HG02798 (cell line): ENCODE measurements around the gene SDF4.

Experiments used
- ATAC-seq: cut with Tn5 transposase; IDR thresholded peaks from one replicate; pipeline ENCODE4 v1.9.1; 2021; ENCODE audit warnings: mild to moderate bottlenecking; ENCODE audit not compliant: unreplicated experiment, poor library complexity

The SDF4 gene, protein sequence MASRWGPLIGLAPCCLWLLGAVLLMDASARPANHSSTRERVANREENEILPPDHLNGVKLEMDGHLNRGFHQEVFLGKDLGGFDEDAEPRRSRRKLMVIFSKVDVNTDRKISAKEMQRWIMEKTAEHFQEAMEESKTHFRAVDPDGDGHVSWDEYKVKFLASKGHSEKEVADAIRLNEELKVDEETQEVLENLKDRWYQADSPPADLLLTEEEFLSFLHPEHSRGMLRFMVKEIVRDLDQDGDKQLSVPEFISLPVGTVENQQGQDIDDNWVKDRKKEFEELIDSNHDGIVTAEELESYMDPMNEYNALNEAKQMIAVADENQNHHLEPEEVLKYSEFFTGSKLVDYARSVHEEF

GRCh38 chr1:1231400-1232207 is at the start of gene SDF4:
Gene SDF4, minus strand, starts transcription at chr1:1232001. Its CDS starts 3,229 bp downstream, at chr1:1228772.
- ATAC-seq: peak; percentile 94

DNA sequence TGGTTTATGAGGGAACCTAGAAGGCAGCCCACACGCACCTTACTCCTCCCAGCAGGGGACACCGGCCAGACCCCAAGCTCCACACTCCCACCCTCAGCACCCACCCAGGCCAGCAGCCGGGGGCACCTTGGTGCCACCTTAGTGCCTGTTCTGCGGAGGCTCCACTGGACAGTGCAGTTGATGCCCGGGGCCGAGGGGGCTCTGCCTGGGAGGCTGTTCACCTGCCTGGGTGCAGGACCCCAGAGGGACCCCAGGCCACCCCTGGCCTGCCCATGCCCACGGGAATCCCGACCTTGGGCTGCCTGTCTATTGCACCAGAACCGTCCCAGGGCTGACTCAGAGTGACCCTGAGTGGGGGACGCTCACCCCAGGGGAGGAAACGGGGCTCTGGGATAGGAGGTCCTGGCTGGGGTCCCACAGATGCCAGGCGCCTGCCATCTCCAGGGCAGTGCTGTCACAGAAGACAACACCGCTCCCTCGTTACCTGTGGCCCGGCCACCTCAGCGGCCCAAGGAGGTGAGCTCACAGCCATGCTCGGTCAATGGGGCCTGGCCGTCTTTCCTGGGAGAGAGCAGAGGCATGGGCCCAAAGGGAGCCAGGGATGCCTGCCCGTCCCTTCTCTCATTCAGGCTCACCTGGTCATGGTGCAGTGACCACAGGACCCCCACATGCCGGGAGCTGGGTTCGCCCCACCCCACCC is 49.1 kb upstream of the SDF4 start:
- no peak for ATAC-seq

DNA sequence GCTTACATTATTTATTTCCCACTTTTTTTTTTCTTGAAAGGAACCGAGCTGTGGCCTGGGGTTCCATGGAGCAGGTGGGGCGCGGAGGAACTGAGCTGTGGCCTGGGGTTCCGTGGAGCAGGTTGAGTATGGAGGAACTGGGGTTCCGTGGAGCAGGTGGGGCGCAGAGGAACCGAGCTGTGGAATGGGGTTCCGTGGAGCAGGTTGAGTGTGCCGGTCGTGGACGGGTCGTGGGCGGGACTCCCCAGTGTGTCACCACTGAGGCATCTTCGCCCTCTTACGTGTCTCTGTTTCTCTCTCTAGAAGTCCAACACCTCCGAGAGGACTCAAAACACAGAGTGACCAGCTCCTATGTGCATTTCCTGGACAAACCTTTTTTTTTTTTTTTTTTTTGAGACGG is 47.2 kb upstream of the SDF4 start:
- ATAC-seq: no peak

- ATAC-seq: no peak
Observed at GRCh38 chr1:1278620-1279019, 46.8 kb upstream of the SDF4 start.

- ATAC-seq: no peak
Observed at GRCh38 chr1:1275836-1276235, 44.0 kb upstream of the SDF4 start.

GRCh38 chr1:1274931-1275431 is 43.2 kb upstream of the SDF4 start:
- ATAC-seq: no peak

GRCh38 chr1:1274299-1274930 is 42.6 kb upstream of the SDF4 start:
- no peak for ATAC-seq

DNA sequence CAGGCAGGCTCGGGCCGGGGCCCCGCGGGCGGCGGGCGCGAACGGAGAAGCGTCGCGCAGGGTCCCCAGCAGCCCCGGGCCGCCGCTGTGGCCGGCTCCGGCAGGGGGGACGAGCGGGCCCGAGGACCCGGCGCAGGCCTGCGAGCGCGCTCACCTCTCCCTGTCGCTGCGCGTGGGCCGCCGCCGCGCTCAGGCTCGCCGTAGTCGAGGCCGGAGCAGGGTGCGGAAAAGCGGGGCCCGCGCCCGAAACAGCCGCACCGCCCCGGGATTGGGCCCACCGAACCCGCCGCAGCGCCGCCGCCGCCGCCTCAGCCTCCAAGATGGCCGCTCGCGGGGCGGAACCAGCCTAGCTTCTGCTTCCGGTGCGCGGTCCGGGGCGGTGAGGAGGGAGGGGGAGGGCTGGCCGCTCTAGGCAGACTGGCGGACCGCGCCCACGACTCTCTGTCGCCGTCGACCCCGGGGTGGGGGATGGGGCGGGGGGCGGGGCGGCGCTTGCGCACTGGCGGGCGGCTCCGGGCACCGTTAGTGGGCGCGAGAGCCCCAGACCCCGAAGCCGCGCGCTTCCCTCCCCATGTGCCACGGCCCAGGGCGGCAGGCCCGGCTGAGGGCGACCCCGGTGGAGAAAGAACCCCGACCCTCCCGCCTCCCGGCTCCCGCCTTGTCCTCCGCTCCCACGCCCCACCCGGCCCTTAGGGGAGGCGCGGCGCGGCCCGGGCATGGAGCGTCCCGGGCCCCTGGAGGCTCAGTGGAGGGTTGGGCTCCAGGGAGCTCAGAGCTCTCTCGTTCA is 41.9 kb upstream of the SDF4 start, which contains the start of gene UBE2J2:
Gene UBE2J2, minus strand, starts transcription at position 343 of the 787 bp plus-strand sequence. CDS start 5,862 bp downstream, outside the sequence.
- peak; percentile 87 for ATAC-seq

GRCh38 chr1:1273209-1273511 is 41.4 kb upstream of the SDF4 start:
- peak; percentile 5 for ATAC-seq

DNA sequence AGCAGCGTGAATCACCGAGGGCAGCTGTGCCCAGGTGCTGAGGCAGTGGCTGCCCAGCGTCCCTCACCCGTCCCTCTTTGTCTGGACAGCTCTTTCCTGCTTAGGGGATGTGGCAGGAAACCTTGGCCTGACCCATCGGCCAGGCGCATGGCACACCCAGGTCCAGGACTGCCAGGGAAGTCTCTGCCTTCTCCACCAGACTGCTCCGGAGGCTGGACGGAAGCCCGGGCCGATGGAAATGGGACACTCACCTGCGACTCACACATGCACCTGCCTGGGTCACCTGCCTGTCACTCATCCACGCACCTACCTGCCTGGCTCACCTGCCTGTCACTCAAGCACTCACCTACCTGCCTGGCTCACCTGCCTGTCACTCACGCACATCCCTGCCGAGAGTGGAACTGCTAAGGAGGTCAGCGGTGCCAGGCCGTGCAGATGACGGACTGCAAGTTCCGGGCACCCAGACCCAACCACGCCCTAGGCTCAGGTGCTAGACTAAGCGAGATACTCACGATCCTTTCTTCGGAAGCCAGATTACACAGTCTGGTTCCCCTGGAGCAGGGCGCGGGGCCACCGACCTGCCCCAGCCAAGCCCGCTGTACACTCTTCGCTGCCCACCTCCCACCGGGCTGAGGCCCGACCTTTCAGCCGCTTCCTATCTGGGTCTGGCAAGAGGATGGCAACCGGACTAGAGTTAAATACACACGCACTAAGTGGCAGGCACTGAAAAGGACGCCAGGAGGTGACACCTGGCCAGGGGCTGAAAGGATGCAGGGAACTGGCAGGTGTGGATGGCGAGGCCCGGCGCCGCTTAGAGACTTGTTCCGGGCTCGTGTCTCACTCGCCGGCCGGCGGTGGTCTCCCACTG is 40.8 kb upstream of the SDF4 start:
- no peak for ATAC-seq

- ATAC-seq: no peak
Observed at GRCh38 chr1:1270813-1271212, 39.0 kb upstream of the SDF4 start.

GRCh38 chr1:1268284-1268682 is 36.5 kb upstream of the SDF4 start:
- ATAC-seq: no peak

DNA sequence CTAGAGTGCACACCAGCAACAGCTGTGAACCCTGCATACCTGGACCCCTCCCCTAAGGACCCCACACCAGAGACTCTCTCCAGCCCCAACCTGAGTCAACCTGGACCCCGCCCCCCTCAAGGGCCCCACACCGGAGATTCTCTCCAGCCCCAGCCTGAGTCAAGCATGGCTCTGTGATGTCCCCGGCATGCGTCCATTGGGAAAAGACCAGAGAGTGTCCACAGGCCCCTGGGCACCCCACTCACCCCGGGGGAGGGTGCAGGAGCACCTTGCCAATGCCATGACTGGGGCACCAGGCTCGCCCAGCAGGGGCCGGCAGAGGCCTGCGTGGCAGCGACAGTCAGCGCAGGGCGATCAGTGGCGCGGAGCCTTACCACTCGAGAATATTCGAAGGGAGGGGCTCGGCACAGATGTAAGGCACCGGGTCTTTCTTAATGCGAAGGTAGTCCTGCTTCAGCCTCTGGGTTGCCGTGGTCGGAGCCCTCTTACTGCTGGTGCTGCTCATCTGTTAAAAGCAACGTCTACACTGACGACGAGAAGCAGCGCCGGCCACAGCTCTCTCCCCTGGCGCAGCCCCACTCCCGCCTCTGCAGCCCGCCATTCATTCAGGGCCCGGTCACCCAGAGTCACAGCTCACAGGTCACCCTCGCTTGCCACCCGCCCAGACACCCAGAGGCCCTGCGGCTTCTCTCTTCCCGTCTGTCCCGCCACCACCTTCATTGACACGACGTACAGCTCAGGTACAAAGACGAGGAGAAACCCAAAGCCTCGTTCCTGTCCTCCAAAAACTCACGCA is 35.9 kb upstream of the SDF4 start:
- no peak for ATAC-seq

GRCh38 chr1:1264868-1265272 is 33.1 kb upstream of the SDF4 start:
- no peak for ATAC-seq

DNA sequence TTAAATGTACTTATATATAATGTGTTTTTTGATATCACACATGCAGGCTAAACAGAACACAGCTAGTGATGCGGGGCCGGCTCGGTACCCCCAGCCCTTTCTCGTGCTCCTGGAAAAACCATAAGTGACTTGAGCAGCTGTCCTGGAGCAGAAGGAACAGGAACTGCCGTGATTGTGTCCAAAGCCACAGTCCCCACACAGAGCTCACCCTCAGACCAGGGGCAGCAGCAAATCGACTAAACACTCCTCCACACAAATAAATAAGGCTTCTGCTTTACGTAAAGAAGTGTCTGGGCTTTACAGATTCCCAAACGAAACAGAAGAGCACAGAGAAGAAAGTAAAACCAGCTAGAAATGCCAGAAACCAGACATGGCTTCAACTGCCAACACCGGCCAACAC is 32.2 kb upstream of the SDF4 start:
- ATAC-seq: no peak

- ATAC-seq: no peak
Observed at GRCh38 chr1:1262758-1263157, 31.0 kb upstream of the SDF4 start.

DNA sequence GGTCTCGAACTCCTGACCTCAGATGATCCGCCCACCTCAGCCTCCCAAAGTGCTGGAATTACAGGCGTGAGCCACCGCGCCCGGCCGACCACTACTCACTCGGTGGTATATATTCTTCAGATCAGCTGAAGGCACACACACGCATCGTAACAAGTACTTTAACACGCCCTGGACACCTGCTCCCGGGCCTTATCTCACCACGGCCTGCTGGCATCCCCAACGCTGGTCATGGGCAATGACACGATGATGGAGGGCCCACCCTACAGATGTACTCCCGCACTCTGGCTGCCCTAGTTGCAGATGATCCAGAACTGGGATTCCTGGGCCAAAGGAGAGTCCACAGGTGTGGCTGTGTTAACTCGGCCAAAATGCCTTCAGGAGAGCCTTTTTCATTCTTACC is 30.3 kb upstream of the SDF4 start:
- ATAC-seq: no peak
